ENCODE measurements around the gene PPIF. TPM values are rescaled to one million over a fixed set of nuclear protein-coding genes. Genes with fewer than 3 reads are reported as not detected.

Gene PPIF
- total RNA-seq, 1 donor from 2014 or later, result 35.9 TPM

GRCh38 chr10:79384773-79385391 lies 37.6 kb downstream of the PPIF start:
- DNase-seq (ENCODE audit: low spot score, unreplicated experiment), result peak; percentile 1
- peaks cover 11% of the 10 kb centered on the region for H3K27me3 Mint-ChIP-seq
- no peaks in the 10 kb centered on the region for H3K9me3 Mint-ChIP-seq (ENCODE audit: low read depth)
- H3K4me1 Mint-ChIP-seq (ENCODE audit: low read depth), result peaks cover 6% of the 10 kb centered on the region
- H3K4me3 Mint-ChIP-seq (ENCODE audit: low read depth), result no peak overlapping the region
- H3K27ac Mint-ChIP-seq, result no peak overlapping the region
- H3K36me3 Mint-ChIP-seq (ENCODE audit: insufficient read depth), result no peaks in the 10 kb centered on the region
- no peak for TF ChIP-seq CTCF (IDR thresholded peaks at IDR 0.05; ENCODE audit: unreplicated experiment)

GRCh38 chr10:79385392-79385795 lies 38.1 kb downstream of the PPIF start:
- TF ChIP-seq CTCF (IDR thresholded peaks at IDR 0.05; ENCODE audit: unreplicated experiment), result no peak
- Mint-ChIP-seq H3K9me3 (ENCODE audit: low read depth) (no peaks in the 10 kb centered on the region), H3K27ac (no peak overlapping the region), H3K4me3 (ENCODE audit: low read depth) (no peak overlapping the region), H3K36me3 (ENCODE audit: insufficient read depth) (no peaks in the 10 kb centered on the region), H3K4me1 (ENCODE audit: low read depth) (peaks cover 3% of the 10 kb centered on the region), H3K27me3 (peaks cover 9% of the 10 kb centered on the region)
- peak; percentile 6 for DNase-seq (ENCODE audit: low spot score, unreplicated experiment)

GRCh38 chr10:79385804-79386531 lies 38.7 kb downstream of the PPIF start:
- H3K27ac Mint-ChIP-seq, result no peak overlapping the region
- peak; percentile 9 for DNase-seq (ENCODE audit: low spot score, unreplicated experiment)
- no peak overlapping the region for H3K4me3 Mint-ChIP-seq (ENCODE audit: low read depth)
- TF ChIP-seq CTCF (IDR thresholded peaks at IDR 0.05; ENCODE audit: unreplicated experiment), result peak; percentile 9
- H3K4me1 Mint-ChIP-seq (ENCODE audit: low read depth), result peaks cover 3% of the 10 kb centered on the region
- H3K9me3 Mint-ChIP-seq (ENCODE audit: low read depth), result no peaks in the 10 kb centered on the region
- no peaks in the 10 kb centered on the region for H3K36me3 Mint-ChIP-seq (ENCODE audit: insufficient read depth)
- H3K27me3 Mint-ChIP-seq, result peaks cover 9% of the 10 kb centered on the region

- H3K4me3 Mint-ChIP-seq (ENCODE audit: low read depth), result no peak overlapping the region
- peaks cover under 1% of the 10 kb centered on the region for H3K4me1 Mint-ChIP-seq (ENCODE audit: low read depth)
- TF ChIP-seq CTCF (IDR thresholded peaks at IDR 0.05; ENCODE audit: unreplicated experiment), result no peak
- H3K36me3 Mint-ChIP-seq (ENCODE audit: insufficient read depth), result no peaks in the 10 kb centered on the region
- H3K27me3 Mint-ChIP-seq, result peaks cover 7% of the 10 kb centered on the region
- no peaks in the 10 kb centered on the region for H3K9me3 Mint-ChIP-seq (ENCODE audit: low read depth)
- no peak overlapping the region for H3K27ac Mint-ChIP-seq
- peak; percentile 6 for DNase-seq (ENCODE audit: low spot score, unreplicated experiment)
Measured at GRCh38 chr10:79386637-79387465, 39.6 kb downstream of the PPIF start.

- TF ChIP-seq CTCF (IDR thresholded peaks at IDR 0.05; ENCODE audit: unreplicated experiment), result no peak
- H3K4me3 Mint-ChIP-seq (ENCODE audit: low read depth), result no peak overlapping the region
- DNase-seq (ENCODE audit: low spot score, unreplicated experiment), result no peak
Measured at GRCh38 chr10:79387466-79387973, 40.3 kb downstream of the PPIF start.

More at GRCh38 chr10:79387466-79387973, 40.3 kb downstream of the PPIF start:
- Mint-ChIP-seq H3K27me3 (peaks cover 10% of the 10 kb centered on the region), H3K27ac (no peak overlapping the region), H3K36me3 (ENCODE audit: insufficient read depth) (no peaks in the 10 kb centered on the region), H3K9me3 (ENCODE audit: low read depth) (no peaks in the 10 kb centered on the region), H3K4me1 (ENCODE audit: low read depth) (no peaks in the 10 kb centered on the region)
